ENCODE results near the gene KCND2.
A peak's percentile ranks its signal among the peaks of the same experiment; 100 is the strongest.
"Not testable (repeated sequence)": the region's sequence is repeated elsewhere in the genome, so short reads cannot be mapped to it uniquely, and the experiment has no call there.

Gene KCND2

GRCh38 chr7:120272701-120273475 is at the start of gene KCND2:
Gene KCND2 (plus strand): TSS chr7:120273175.
- DNase-seq: no peak

DNA sequence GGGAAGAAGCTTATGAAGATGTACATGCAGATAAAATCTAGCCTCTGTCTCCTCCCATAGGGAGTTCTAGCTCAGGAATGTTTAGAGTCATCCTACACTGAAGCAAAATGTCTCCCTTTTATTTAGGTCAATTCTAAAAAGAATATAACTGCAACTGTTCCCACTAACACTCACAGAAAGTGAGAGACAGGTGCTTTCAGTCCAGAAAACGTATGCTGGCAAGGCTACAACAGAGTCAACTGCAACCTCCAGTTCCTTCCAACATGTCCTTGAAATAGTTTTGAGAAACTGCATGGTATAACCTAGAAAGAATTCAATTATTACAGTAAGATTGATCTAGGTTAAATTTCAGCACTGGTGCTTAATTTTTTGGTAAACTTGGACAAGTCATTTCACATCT is 46.8 kb upstream of the KCND2 start:
- DNase-seq: no peak

- DNase-seq: no peak
These were observed 45.7 kb upstream of the KCND2 start for GRCh38 chr7:120227255-120227654.

DNA sequence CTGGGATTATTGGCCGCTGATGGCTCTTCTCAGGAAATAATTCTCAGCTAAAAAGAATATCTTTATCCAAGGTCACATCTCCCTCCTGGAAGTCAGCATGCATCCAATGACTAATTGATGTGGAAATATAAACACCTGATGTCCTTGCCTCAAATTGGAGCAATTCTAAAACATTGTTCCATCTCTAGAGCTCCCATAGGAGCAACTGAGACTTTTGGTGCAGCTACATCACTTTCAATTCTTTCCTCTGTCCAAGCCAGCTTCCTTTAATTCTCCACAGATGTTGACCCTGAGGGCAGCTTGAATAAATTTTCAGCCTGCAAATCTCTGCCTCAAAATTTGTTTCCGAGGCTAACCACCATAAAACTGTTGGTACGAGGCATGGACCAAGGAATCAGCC is 43.9 kb upstream of the KCND2 start:
- DNase-seq: no peak

GRCh38 chr7:120233338-120233737 is 39.6 kb upstream of the KCND2 start:
- peak; percentile 13 for DNase-seq

DNA sequence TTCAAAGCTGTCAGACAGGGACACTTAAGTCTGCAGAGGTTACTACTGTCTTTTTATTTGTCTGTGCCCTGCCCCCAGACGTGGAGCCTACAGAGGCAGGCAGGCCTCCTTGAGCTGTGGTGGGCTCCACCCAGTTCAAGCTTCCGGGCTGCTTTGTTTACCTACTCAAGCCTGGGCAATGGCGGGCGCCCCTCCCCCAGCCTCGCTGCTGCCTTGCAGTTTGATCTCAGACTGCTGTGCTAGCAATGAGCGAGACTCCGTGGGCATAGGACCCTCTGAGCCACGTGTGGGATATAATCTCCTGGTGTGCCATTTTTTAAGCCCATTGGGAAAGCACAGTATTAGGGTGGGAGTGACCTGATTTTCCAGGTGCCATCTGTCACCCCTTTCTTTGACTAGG is 32.6 kb upstream of the KCND2 start:
- DNase-seq: not testable (repeated sequence)

DNA sequence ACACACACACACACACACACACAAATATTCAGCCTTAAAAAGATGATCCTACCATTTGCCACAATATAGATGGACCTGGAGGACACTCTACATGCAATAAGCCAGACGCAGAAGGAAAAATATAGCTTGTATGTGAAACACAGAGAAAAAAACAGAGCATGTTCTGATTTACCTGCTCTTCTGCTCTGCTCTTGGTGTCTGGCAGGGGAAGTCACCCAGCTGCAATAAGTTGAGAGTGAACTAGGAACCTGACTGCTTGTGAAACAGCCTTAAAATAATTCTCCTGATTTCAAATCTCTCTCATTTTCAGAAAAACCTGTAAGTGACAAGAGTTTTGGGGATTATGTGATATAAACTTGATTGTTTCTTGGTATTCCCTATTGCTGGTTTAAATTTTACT is 31.0 kb upstream of the KCND2 start:
- no peak for DNase-seq

- no peak for DNase-seq
These were observed 18.1 kb upstream of the KCND2 start for GRCh38 chr7:120254845-120255244.

- DNase-seq: no peak
These were observed 16.5 kb upstream of the KCND2 start for GRCh38 chr7:120256344-120257070.

DNA sequence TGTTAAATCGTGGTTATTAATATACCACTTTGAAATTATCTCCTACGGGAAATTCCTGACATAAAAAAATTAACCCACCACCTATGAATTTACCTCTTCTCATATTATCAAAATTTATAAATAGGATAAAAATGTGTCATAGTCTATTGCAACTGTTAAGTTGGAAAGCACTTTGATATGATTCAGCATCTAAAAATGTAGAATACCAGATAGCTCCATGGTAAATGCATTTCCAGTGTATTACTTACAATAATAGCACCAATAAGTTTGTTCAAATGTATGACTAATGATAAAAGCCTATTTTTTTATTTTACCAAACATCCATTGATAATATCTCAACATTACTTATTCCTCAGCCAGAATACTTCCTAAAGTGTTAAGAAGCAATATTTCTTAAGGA is 13.6 kb upstream of the KCND2 start:
- DNase-seq: no peak

- DNase-seq: no peak
These were observed 12.9 kb upstream of the KCND2 start for GRCh38 chr7:120260111-120260510.

DNA sequence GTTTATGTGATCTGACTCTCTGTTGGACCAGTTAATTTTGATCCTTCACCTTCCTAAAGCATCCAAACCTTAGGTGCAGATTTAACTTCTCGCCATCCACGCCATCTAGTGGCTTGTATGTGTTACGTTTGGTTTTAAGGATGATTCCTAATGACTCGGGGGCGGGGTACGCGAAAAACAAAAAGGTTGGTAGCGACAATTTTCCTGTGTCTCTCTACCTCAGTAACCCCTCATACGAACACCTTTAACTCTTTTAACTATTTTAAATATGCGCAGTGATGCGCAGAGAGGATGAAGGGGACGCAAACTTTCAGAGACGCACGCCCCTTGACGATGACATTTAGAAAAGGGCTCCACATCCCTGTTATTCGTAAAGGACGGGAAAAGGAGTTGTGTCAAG is 714 bp upstream of the KCND2 start:
- DNase-seq: peak; percentile 67

- peak; percentile 54 for DNase-seq
These were observed 551 bp downstream of the KCND2 start for GRCh38 chr7:120273476-120273975.

DNA sequence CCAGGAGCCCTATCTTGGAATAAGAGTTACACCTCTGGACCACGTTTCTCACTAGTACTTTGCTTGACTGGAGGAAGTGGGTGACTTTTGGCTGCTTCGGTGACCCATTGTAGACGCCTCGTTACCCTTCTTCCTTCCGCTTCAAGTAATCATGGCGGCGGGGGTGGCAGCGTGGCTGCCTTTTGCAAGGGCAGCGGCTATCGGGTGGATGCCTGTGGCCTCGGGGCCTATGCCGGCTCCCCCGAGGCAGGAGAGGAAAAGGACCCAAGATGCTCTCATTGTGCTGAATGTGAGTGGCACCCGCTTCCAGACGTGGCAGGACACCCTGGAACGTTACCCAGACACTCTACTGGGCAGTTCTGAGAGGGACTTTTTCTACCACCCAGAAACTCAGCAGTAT is 1.5 kb downstream of the KCND2 start:
- DNase-seq: no peak

DNA sequence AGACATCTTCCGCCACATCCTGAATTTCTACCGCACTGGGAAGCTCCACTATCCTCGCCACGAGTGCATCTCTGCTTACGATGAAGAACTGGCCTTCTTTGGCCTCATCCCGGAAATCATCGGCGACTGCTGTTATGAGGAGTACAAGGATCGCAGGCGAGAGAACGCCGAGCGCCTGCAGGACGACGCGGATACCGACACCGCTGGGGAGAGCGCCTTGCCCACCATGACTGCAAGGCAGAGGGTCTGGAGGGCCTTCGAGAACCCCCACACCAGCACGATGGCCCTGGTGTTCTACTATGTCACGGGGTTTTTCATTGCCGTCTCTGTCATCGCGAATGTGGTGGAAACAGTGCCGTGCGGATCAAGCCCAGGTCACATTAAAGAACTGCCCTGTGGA is 1.9 kb downstream of the KCND2 start:
- DNase-seq: no peak

DNA sequence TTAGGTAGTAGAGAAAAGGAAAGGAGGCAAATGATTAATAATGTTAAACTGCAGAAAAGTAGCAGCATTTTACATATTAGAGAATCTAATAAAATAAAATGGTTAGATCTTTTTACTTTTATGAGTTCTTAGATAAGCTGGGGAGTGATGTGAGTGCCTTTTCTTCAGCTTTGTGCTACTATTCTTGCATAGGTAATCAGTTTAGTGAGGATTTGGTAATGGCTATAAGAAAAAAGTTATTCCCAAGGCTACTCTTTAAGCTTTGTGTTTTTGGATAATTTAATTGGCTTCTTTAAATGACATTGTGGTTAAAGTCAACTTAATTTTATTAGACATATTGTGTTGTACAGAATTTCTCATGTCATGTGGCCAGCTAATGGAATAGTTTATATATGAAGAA is 3.7 kb downstream of the KCND2 start:
- no peak for DNase-seq

GRCh38 chr7:120278773-120279172 is 5.8 kb downstream of the KCND2 start:
- no peak for DNase-seq

DNA sequence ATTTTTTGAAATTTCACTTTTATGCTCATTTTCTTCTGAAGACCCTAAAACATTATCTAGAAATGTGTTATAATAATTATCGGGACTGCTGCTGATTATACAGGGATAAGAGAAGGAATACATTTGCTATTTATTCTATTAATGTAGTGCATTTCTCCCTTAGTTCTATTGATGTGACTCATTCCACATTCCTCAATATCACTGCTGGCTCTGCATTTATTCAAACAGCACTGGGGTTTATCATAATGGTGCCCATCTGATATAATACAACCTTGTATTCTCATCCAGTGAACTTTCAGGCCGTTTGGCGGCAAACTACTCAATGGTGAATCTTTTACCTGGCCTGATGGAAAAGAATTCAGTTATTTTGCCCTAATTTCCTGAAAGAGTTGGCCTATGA is 7.8 kb downstream of the KCND2 start:
- no peak for DNase-seq

DNA sequence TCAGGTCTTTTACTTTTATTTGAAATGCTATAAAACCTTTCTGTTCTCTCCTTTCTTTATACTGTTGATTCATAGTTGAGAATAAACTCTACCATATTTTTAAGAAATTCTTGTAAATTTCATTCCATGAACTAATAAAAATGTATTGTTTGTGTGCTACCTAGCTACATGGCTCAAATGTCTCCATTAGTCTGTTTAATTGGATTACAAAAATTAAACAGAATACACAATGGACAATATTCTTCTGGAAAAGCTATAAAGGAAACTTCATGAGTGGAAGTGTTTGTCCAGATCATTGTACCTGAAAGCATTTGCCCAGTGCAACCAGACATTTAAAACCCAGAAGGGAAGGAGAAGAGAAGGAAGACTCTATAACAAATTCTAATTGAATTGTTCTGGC is 20.1 kb downstream of the KCND2 start:
- no peak for DNase-seq

GRCh38 chr7:120302190-120302589 is 29.2 kb downstream of the KCND2 start:
- DNase-seq: no peak

GRCh38 chr7:120303105-120303504 is 30.1 kb downstream of the KCND2 start:
- no peak for DNase-seq

DNA sequence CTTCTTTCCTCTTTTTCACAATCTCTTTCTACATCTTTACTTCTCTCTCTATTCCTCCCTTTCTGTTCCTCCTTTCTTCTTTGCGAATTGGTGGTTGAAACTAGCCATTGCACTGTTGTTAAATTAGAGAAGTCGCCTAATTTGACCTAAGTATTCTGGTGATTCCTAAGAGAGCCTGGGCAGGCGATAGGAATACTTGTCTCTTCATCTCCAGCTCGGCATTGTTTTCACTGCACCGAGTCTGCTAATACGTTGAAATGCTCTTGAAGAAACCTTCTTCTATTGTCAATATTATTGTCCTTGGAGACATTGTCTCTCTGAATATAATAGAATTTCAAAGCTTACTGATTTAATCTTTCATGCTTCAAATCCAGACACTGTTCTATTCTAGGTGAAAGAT is 31.7 kb downstream of the KCND2 start:
- DNase-seq: no peak

GRCh38 chr7:120307991-120308545 is 35.1 kb downstream of the KCND2 start:
- no peak for DNase-seq
